Activated CD4-positive, alpha-beta T cell treated with anti-CD3 and anti-CD28 coated beads, Interleukin-10, Interleukin-2, amounts not matched to agents 100 ng/mL and 50 ng/mL, durations not matched to agents 16 hours and 8 hours (primary cell): ENCODE data around the gene HPCA.
A peak's percentile ranks its signal among the peaks of the same experiment; 100 is the strongest.

Experiments used
- DNase-seq: peaks from one replicate; pipeline ENCODE4 v3.0.0-alpha.2; 2020

Gene HPCA

GRCh38 chr1:32871364-32872191, 14.7 kb upstream of the HPCA start:
- DNase-seq = no peak

GRCh38 chr1:32872192-32872460, 14.2 kb upstream of the HPCA start:
- no peak for DNase-seq

- no peak for DNase-seq
Measured at GRCh38 chr1:32873484-32873883, 12.8 kb upstream of the HPCA start.

GRCh38 chr1:32874860-32875752, 11.2 kb upstream of the HPCA start:
- DNase-seq = no peak

GRCh38 chr1:32876341-32877210, 9.7 kb upstream of the HPCA start:
- peak; percentile 74 for DNase-seq

GRCh38 chr1:32877211-32878110, 8.8 kb upstream of the HPCA start:
- DNase-seq = no peak

GRCh38 chr1:32878183-32878582, 8.1 kb upstream of the HPCA start:
- DNase-seq = no peak

- DNase-seq = no peak
Measured at GRCh38 chr1:32878637-32879041, 7.7 kb upstream of the HPCA start.

GRCh38 chr1:32881291-32881690, 5.0 kb upstream of the HPCA start:
- no peak for DNase-seq

GRCh38 chr1:32881871-32882850, 4.1 kb upstream of the HPCA start:
- DNase-seq = no peak

GRCh38 chr1:32883338-32884031, 2.8 kb upstream of the HPCA start:
- DNase-seq = no peak

GRCh38 chr1:32884032-32884372, 2.3 kb upstream of the HPCA start:
- DNase-seq = no peak

GRCh38 chr1:32884726-32885125, 1.6 kb upstream of the HPCA start:
- DNase-seq = no peak

- DNase-seq = no peak
Measured at GRCh38 chr1:32885676-32886003, 651 bp upstream of the HPCA start.

GRCh38 chr1:32886828-32887414, 630 bp downstream of the HPCA start:
- no peak for DNase-seq

- no peak for DNase-seq
Measured at GRCh38 chr1:32887623-32888022, 1.3 kb downstream of the HPCA start.

- no peak for DNase-seq
Measured at GRCh38 chr1:32888134-32888533, 1.8 kb downstream of the HPCA start.

GRCh38 chr1:32888677-32889420, 2.6 kb downstream of the HPCA start:
- DNase-seq = no peak

- DNase-seq = no peak
Measured at GRCh38 chr1:32889731-32890278, 3.5 kb downstream of the HPCA start.
